Left forelimb (tissue), 1 donor: ENCODE data around the gene ERO1B.

Experiments
- DNase-seq: peaks from one replicate; pipeline ENCODE4 v3.0.0-alpha.2; 2018; ENCODE audit warnings: low spot score

Gene ERO1B

GRCh38 chr1:236253918-236254637 is 27.7 kb downstream of the ERO1B start:
- DNase-seq: no peak

GRCh38 chr1:236253119-236253518 is 28.6 kb downstream of the ERO1B start:
- DNase-seq: no peak

GRCh38 chr1:236251587-236251986 is 30.2 kb downstream of the ERO1B start:
- DNase-seq: no peak

GRCh38 chr1:236247286-236247685 is 34.5 kb downstream of the ERO1B start:
- no peak for DNase-seq

- DNase-seq: no peak
Observed at GRCh38 chr1:236242568-236242967, 39.2 kb downstream of the ERO1B start.

- DNase-seq: no peak
Observed at GRCh38 chr1:236240675-236241074, 41.1 kb downstream of the ERO1B start.

GRCh38 chr1:236239092-236239585 is 42.6 kb downstream of the ERO1B start:
- no peak for DNase-seq

GRCh38 chr1:236235116-236235515 is 46.6 kb downstream of the ERO1B start:
- no peak for DNase-seq

- DNase-seq: no peak
Observed at GRCh38 chr1:236228411-236228810, 53.3 kb downstream of the ERO1B start.

GRCh38 chr1:236222632-236223031 is 59.1 kb downstream of the ERO1B start:
- no peak for DNase-seq

GRCh38 chr1:236220473-236220872 is 61.3 kb downstream of the ERO1B start:
- no peak for DNase-seq

GRCh38 chr1:236214761-236215160 is 67.0 kb downstream of the ERO1B start:
- no peak for DNase-seq

- DNase-seq: no peak
Observed at GRCh38 chr1:236213534-236213933, 68.2 kb downstream of the ERO1B start.

- DNase-seq: no peak
Observed at GRCh38 chr1:236211815-236212214, 69.9 kb downstream of the ERO1B start.

- DNase-seq: no peak
Observed at GRCh38 chr1:236209713-236210112, 72.0 kb downstream of the ERO1B start.

GRCh38 chr1:236209185-236209584 is 72.6 kb downstream of the ERO1B start:
- DNase-seq: no peak

- no peak for DNase-seq
Observed at GRCh38 chr1:236207569-236207968, 74.2 kb downstream of the ERO1B start.

GRCh38 chr1:236207121-236207520 is 74.6 kb downstream of the ERO1B start:
- no peak for DNase-seq

GRCh38 chr1:236206548-236206947 is 75.2 kb downstream of the ERO1B start:
- DNase-seq: no peak

- DNase-seq: no peak
Observed at GRCh38 chr1:236204656-236205055, 77.1 kb downstream of the ERO1B start.

- no peak for DNase-seq
Observed at GRCh38 chr1:236204039-236204438, 77.7 kb downstream of the ERO1B start.

- no peak for DNase-seq
Observed at GRCh38 chr1:236201786-236202185, 80.0 kb downstream of the ERO1B start.

GRCh38 chr1:236200925-236201324 is 80.8 kb downstream of the ERO1B start:
- DNase-seq: no peak

GRCh38 chr1:236193184-236193583 is 88.6 kb downstream of the ERO1B start:
- DNase-seq: no peak
